ENCODE data around the gene ANKS1A. TPM values are rescaled to one million over a fixed set of nuclear protein-coding genes. Genes with fewer than 3 reads are reported as not detected.

Gene ANKS1A
- polyA plus RNA-seq, 3 donors = 1.7 to 8.0 (median 3.1) TPM

GRCh38 chr6:35065870-35066269 lies 176.8 kb downstream of the ANKS1A start:
- Mint-ChIP-seq H3K9me3 (no peaks in the 10 kb centered on the region), H3K27me3 (ENCODE audit: low read depth in 3 of 3) (no peaks in the 10 kb centered on the region), H3K36me3 (peaks cover 68 to 86% of the 10 kb centered on the region in 2 donors), H3K4me1 (no peaks in the 10 kb centered on the region), H3K27ac (peak overlapping the region in 1 of 7 donors; percentile 60), H3K4me3 (no peak overlapping the region)
- Histone ChIP-seq H4K20me1 (ENCODE audit: insufficient read depth, low read length) (no peaks in the 10 kb centered on the region), H3K27me3 (ENCODE audit: control insufficient read depth in 2 of 2, insufficient read depth in 2 of 2, low read length in 2 of 2) (no peaks in the 10 kb centered on the region), H3K9me3 (replicated peaks in 1 of 2; ENCODE audit: control insufficient read depth in 1 of 2, insufficient read depth in 1 of 2, low read length in 2 of 2) (no peaks in the 10 kb centered on the region), H2AFZ (ENCODE audit: insufficient read depth, low read depth, low read length, poor library complexity, severe bottlenecking) (no peak overlapping the region), H3K27ac (ENCODE audit: low read depth in 1 of 2, low read length in 2 of 2) (no peak overlapping the region), H3K9ac (ENCODE audit: insufficient read depth, low read length, poor library complexity, severe bottlenecking) (peak overlapping the region; percentile 1), H3K79me2 (ENCODE audit: insufficient read depth, low read length) (no peaks in the 10 kb centered on the region), H3K4me1 (ENCODE audit: control insufficient read depth in 1 of 2, insufficient read depth in 2 of 2, low read length in 2 of 2) (no peaks in the 10 kb centered on the region), H3K36me3 (replicated peaks in 1 of 2; ENCODE audit: control insufficient read depth in 1 of 2, insufficient read depth in 2 of 2, low read length in 2 of 2) (peaks cover 57 to 86% of the 10 kb centered on the region in 2 donors), H3K4me2 (replicated peaks; ENCODE audit: extremely low read depth, low read length, poor library complexity, severe bottlenecking) (no peak overlapping the region), H3K4me3 (replicated peaks in 1 of 3; ENCODE audit: low read depth in 2 of 3, low read length in 3 of 3) (no peak overlapping the region)
- 87% methylated on average over 4 of the region's 13 CpGs for WGBS (ENCODE audit: insufficient coverage)
- TF ChIP-seq, protein P1, sequence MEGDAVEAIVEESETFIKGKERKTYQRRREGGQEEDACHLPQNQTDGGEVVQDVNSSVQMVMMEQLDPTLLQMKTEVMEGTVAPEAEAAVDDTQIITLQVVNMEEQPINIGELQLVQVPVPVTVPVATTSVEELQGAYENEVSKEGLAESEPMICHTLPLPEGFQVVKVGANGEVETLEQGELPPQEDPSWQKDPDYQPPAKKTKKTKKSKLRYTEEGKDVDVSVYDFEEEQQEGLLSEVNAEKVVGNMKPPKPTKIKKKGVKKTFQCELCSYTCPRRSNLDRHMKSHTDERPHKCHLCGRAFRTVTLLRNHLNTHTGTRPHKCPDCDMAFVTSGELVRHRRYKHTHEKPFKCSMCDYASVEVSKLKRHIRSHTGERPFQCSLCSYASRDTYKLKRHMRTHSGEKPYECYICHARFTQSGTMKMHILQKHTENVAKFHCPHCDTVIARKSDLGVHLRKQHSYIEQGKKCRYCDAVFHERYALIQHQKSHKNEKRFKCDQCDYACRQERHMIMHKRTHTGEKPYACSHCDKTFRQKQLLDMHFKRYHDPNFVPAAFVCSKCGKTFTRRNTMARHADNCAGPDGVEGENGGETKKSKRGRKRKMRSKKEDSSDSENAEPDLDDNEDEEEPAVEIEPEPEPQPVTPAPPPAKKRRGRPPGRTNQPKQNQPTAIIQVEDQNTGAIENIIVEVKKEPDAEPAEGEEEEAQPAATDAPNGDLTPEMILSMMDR (IDR thresholded peaks at IDR 0.05) = no peak
- no peak for DNase-seq
- intact Hi-C loops (cut with micrococcal nuclease) = loop anchor here in 1 of 2 donors (5.0 kb wide), 1 partner anchor 49 kb away; no protein-coding TSS in a partner anchor

DNA sequence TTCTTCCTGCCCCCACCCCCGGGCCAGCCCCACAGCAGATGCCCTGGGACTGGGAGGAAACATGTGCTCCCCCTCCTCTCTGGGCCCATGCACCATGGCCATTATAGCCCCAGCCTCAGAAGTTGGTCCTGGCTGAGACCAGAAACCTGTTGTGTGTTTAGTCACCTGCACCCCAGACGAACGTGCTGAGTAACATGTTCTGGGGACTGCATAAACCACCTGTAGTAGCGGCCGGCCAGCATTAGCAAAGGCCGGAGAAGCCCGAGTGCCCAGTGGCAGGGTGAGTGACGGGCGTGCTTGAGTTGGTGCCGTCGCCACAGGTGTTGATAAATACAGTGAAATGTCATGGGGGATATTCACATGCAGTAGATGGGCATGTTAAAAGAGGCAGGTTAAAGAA lies 178.2 kb downstream of the ANKS1A start:
- Histone ChIP-seq H3K4me1 (ENCODE audit: control insufficient read depth in 1 of 2, insufficient read depth in 2 of 2, low read length in 2 of 2) (no peaks in the 10 kb centered on the region), H3K9me3 (replicated peaks in 1 of 2; ENCODE audit: control insufficient read depth in 1 of 2, insufficient read depth in 1 of 2, low read length in 2 of 2) (no peaks in the 10 kb centered on the region), H3K27ac (ENCODE audit: low read depth in 1 of 2, low read length in 2 of 2) (no peak overlapping the region), H3K79me2 (ENCODE audit: insufficient read depth, low read length) (no peaks in the 10 kb centered on the region), H4K20me1 (ENCODE audit: insufficient read depth, low read length) (no peaks in the 10 kb centered on the region), H2AFZ (ENCODE audit: insufficient read depth, low read depth, low read length, poor library complexity, severe bottlenecking) (no peak overlapping the region), H3K9ac (ENCODE audit: insufficient read depth, low read length, poor library complexity, severe bottlenecking) (no peak overlapping the region), H3K27me3 (ENCODE audit: control insufficient read depth in 2 of 2, insufficient read depth in 2 of 2, low read length in 2 of 2) (no peaks in the 10 kb centered on the region), H3K4me3 (replicated peaks in 1 of 3; ENCODE audit: low read depth in 2 of 3, low read length in 3 of 3) (no peak overlapping the region), H3K36me3 (replicated peaks in 1 of 2; ENCODE audit: control insufficient read depth in 1 of 2, insufficient read depth in 2 of 2, low read length in 2 of 2) (peaks cover 54 to 86% of the 10 kb centered on the region in 2 donors), H3K4me2 (replicated peaks; ENCODE audit: extremely low read depth, low read length, poor library complexity, severe bottlenecking) (no peak overlapping the region)
- TF ChIP-seq, protein P1 (IDR thresholded peaks at IDR 0.05) = no peak
- no peaks in the 10 kb centered on the region for H3K27me3 Mint-ChIP-seq (ENCODE audit: low read depth in 3 of 3)
- H3K4me3 Mint-ChIP-seq = no peak overlapping the region
- H3K27ac Mint-ChIP-seq = no peak overlapping the region
- WGBS (ENCODE audit: insufficient coverage) = 100% methylated on average over 6 of the region's 11 CpGs
- no peaks in the 10 kb centered on the region for H3K4me1 Mint-ChIP-seq
- intact Hi-C loops (cut with micrococcal nuclease) = loop anchor here in 1 of 2 donors (5.0 kb wide), 1 partner anchor 50 kb away; no protein-coding TSS in a partner anchor
- DNase-seq = no peak
- H3K9me3 Mint-ChIP-seq = no peaks in the 10 kb centered on the region
- peaks cover 66 to 84% of the 10 kb centered on the region in 2 donors for H3K36me3 Mint-ChIP-seq

All from CD14-positive monocyte (primary cell).